Chondrocyte (in vitro differentiated cells): Measurements from ENCODE around the gene ANKFN1. TPM values are rescaled to one million over a fixed set of nuclear protein-coding genes. Genes with fewer than 3 reads are reported as not detected.

Experiments used
- DNase-seq: peaks from one replicate; pipeline ENCODE4 v3.0.0; 2021; ENCODE audit warnings: mixed read lengths, low spot score
- H3K27ac Mint-ChIP-seq: one replicate; pipeline ENCODE4 v1.8.0; 2021; ENCODE audit warnings: mild to moderate bottlenecking, moderate library complexity, mixed read lengths; ENCODE audit not compliant: unreplicated experiment
- H3K27me3 Mint-ChIP-seq: 2 replicates; pipeline ENCODE4 v1.8.0; 2021; ENCODE audit warnings: low read depth, mixed read lengths
- H3K36me3 Mint-ChIP-seq: 2 replicates; pipeline ENCODE4 v1.8.0; 2021; ENCODE audit warnings: low read depth, mixed read lengths
- H3K4me1 Mint-ChIP-seq: 2 replicates; pipeline ENCODE4 v1.8.0; 2021; ENCODE audit warnings: low read depth, mild to moderate bottlenecking, mixed read lengths
- H3K4me3 Mint-ChIP-seq: one replicate; pipeline ENCODE4 v1.8.0; 2021; ENCODE audit warnings: mild to moderate bottlenecking, moderate library complexity, mixed read lengths; ENCODE audit not compliant: unreplicated experiment
- H3K9me3 Mint-ChIP-seq: 2 replicates; pipeline ENCODE4 v1.8.0; 2021; ENCODE audit warnings: low read depth, mixed read lengths
- CTCF ChIP-seq: fragments of 200-600 bp; sonication (generic); IDR thresholded peaks from 2 replicates; pipeline ENCODE4 v1.5.0; 2021; ENCODE audit warnings: antibody characterized with exemption, mild to moderate bottlenecking, moderate library complexity
- total RNA-seq: library from RNA; stranded (reverse); gene quantifications from 3 replicates; pipeline ENCODE4 v1.2.1, GENCODE V29; 2021

ANKFN1 gene
- total RNA-seq, 1 donor from 2014 or later: not detected

- H3K27ac Mint-ChIP-seq: no peak overlapping the region
- H3K36me3 Mint-ChIP-seq: no peaks in the 10 kb centered on the region
- peaks cover 6% of the 10 kb centered on the region for H3K27me3 Mint-ChIP-seq
Measured at GRCh38 chr17:56471696-56472095, 318.4 kb downstream of the ANKFN1 start.

GRCh38 chr17:56475116-56475515 is 321.8 kb downstream of the ANKFN1 start:
- Mint-ChIP-seq H3K27me3 (peaks cover 6% of the 10 kb centered on the region), H3K9me3 (peaks cover 13% of the 10 kb centered on the region), H3K27ac (no peak overlapping the region), H3K4me1 (peaks cover 2% of the 10 kb centered on the region), H3K36me3 (no peaks in the 10 kb centered on the region), H3K4me3 (no peak overlapping the region)
- DNase-seq: no peak
- TF ChIP-seq CTCF: no peak

More at GRCh38 chr17:56471696-56472095, 318.4 kb downstream of the ANKFN1 start:
- Mint-ChIP-seq H3K9me3 (peaks cover 13% of the 10 kb centered on the region), H3K4me1 (no peaks in the 10 kb centered on the region), H3K4me3 (no peak overlapping the region)
- no peak for DNase-seq
- TF ChIP-seq CTCF: no peak

GRCh38 chr17:56478836-56479447 is 325.7 kb downstream of the ANKFN1 start:
- DNase-seq: no peak
- Mint-ChIP-seq H3K27ac (no peak overlapping the region), H3K4me3 (no peak overlapping the region), H3K9me3 (peaks cover 3% of the 10 kb centered on the region), H3K36me3 (no peaks in the 10 kb centered on the region), H3K27me3 (peaks cover 6% of the 10 kb centered on the region), H3K4me1 (peaks cover 5% of the 10 kb centered on the region)
- TF ChIP-seq CTCF: peak; percentile 80

- H3K4me3 Mint-ChIP-seq: no peak overlapping the region
- DNase-seq: no peak
- peaks cover 2% of the 10 kb centered on the region for H3K27me3 Mint-ChIP-seq
- H3K36me3 Mint-ChIP-seq: no peaks in the 10 kb centered on the region
- H3K27ac Mint-ChIP-seq: no peak overlapping the region
- H3K9me3 Mint-ChIP-seq: no peaks in the 10 kb centered on the region
- H3K4me1 Mint-ChIP-seq: peaks cover 5% of the 10 kb centered on the region
- no peak for TF ChIP-seq CTCF
Measured at GRCh38 chr17:56480501-56480900, 327.2 kb downstream of the ANKFN1 start.

- TF ChIP-seq CTCF: no peak
- Mint-ChIP-seq H3K4me1 (peaks cover 5% of the 10 kb centered on the region), H3K36me3 (no peaks in the 10 kb centered on the region), H3K9me3 (no peaks in the 10 kb centered on the region), H3K27ac (no peak overlapping the region), H3K4me3 (no peak overlapping the region), H3K27me3 (no peaks in the 10 kb centered on the region)
- no peak for DNase-seq
Measured at GRCh38 chr17:56481659-56482058, 328.4 kb downstream of the ANKFN1 start.
